Right lobe of liver (tissue), 6 donors: Measurements from ENCODE around the gene DUSP6. TPM values are rescaled to one million over a fixed set of nuclear protein-coding genes. Genes with fewer than 3 reads are reported as not detected.
A peak's percentile ranks its signal among the peaks of the same experiment; 100 is the strongest.

ENCODE experiments used
- ATAC-seq, 4 donors: fragments of 200-7000 bp; cut with Tn5 transposase; one replicate each; pipeline ENCODE4 v1.9.1; 2020; ENCODE audit warnings: mild to moderate bottlenecking in 4 of 4, moderate library complexity in 4 of 4
- DNase-seq, 3 donors: peaks; one replicate each; pipeline ENCODE4 v3.0.0-alpha.2; 2020
- H3K27ac ChIP-seq, 3 donors: fragments of 200-600 bp; one replicate each; pipeline ENCODE4 v1.8.0; 2022
- H3K27me3 ChIP-seq, 2 donors: fragments of 200-600 bp; one replicate each; pipeline ENCODE4 v1.8.0; 2022
- H3K36me3 ChIP-seq, 4 donors: fragments of 200-600 bp; sonication (generic) in 1 of 4; one replicate each; pipeline versions ENCODE4 v1.5.1 to v1.8.0; 2017 to 2022; ENCODE audit warnings: control low read depth in 1 of 4
- H3K4me1 ChIP-seq, 4 donors: fragments of 200-600 bp; sonication (generic) in 1 of 4; one replicate each; pipeline versions ENCODE4 v1.5.1 to v1.8.0; 2017 to 2022; ENCODE audit warnings: control low read depth in 1 of 4
- H3K4me3 ChIP-seq, 3 donors: fragments of 200-600 bp; one replicate each; pipeline ENCODE4 v1.8.0; 2022
- H3K9me3 ChIP-seq, 4 donors: fragments of 200-600 bp; sonication (generic) in 1 of 4; one replicate each; pipeline versions ENCODE4 v1.5.1 to v1.8.0; 2017 to 2022; ENCODE audit warnings: control low read depth in 1 of 4
- POLR2A ChIP-seq: fragments of 450-650 bp; IDR thresholded peaks from one replicate; pipeline ENCODE4 v1.6.1; 2017; ENCODE audit warnings: antibody characterized with exemption, mild to moderate bottlenecking
- WGBS: methylation state at CpG from one replicate; pipeline ENCODE4 v1.1.6; 2018; ENCODE audit warnings: low coverage, low lambda C conversion rate; ENCODE audit not compliant: insufficient coverage; ENCODE audit errors: missing lambda C conversion rate; 5-methylcytosine and 5-hydroxymethylcytosine counted together
- intact Hi-C, 2 donors: fragments of 100-400 bp; cut with DNase I; formaldehyde crosslinking; loops; one replicate each; pipeline versions ENCODE4 v1.11.2 to v1.14.1; 2022
- total RNA-seq, 6 experiments: library from RNA; depleted of rRNA in 2 of 6; stranded (reverse); fragments of >200 nt in 2 of 6; fragmentation: NEBNext Ultra II Directional in 3 of 6; extraction: Animal tissue kit (Norgen Biotek cat#: 25700) in 3 of 6; gene quantifications; one replicate each; pipeline versions ENCODE4 v1.1.0 to v1.2.4, GENCODE V29; 2016 to 2023
- TF ChIP-seq, protein P1 (sequence below), 4 donors: fragments of 200-600 bp in 3 of 4; fragments of 450-650 bp in 1 of 4; IDR thresholded peaks; one replicate each; pipeline versions ENCODE4 v1.5.1 to v1.8.0; 2016 to 2022; ENCODE audit warnings: antibody characterized with exemption in 4 of 4, mild to moderate bottlenecking in 2 of 4
- donor health status: DM: no; HTN: yes; CAD: no.
- donor health status: DM: no; HTN: no; CAD: no.
- donor health status: DM: no; HTN: no; CAD: no.
- donor health status: DM: no; HTN: yes; CAD: no.
- donor health status: DM: no; HTN: yes; CAD: no.

Gene DUSP6
- total RNA-seq, 6 experiments from 2014 or later: 24.3 to 139 (median 50.4) TPM

- H3K4me3 ChIP-seq: no peak overlapping the region
- no peak for ATAC-seq
These were observed 6.9 kb downstream of the DUSP6 start for GRCh38 chr12:89345376-89345775.

DNA sequence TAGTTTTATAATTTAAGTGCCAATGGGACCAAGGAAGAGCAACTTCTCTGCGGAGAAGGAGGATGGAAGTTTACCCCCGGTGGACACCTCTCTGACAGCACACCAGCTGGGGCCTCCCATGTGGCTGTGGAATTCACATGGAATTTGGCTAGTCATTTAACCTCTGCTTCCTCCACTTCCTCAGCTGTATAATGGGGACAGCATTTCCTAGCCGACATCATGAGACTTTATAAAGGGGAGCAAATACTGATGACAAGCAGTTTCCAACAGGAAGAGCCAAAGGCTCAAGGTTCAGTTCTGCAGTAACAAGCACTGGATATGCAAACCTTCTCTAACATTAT, 7.5 kb downstream of the DUSP6 start:
- Histone ChIP-seq H3K27me3 (no peaks in the 10 kb centered on the region), H3K4me1 (peaks cover 0 to 61% (median 22%) of the 10 kb centered on the region in 4 donors), H3K9me3 (no peaks in the 10 kb centered on the region), H3K4me3 (no peak overlapping the region), H3K36me3 (peaks cover 0 to 12% (median 0%) of the 10 kb centered on the region in 4 donors), H3K27ac (peak overlapping the region; percentile 65 to 90 (median 67))
- 32% methylated on average over 3 of the region's 3 CpGs for WGBS
- intact Hi-C loops: no loop called here
- ATAC-seq (peak; percentile 23 to 57 (median 52)), DNase-seq (peak in 1 of 3 donors; percentile 56)
- TF ChIP-seq, protein P1, sequence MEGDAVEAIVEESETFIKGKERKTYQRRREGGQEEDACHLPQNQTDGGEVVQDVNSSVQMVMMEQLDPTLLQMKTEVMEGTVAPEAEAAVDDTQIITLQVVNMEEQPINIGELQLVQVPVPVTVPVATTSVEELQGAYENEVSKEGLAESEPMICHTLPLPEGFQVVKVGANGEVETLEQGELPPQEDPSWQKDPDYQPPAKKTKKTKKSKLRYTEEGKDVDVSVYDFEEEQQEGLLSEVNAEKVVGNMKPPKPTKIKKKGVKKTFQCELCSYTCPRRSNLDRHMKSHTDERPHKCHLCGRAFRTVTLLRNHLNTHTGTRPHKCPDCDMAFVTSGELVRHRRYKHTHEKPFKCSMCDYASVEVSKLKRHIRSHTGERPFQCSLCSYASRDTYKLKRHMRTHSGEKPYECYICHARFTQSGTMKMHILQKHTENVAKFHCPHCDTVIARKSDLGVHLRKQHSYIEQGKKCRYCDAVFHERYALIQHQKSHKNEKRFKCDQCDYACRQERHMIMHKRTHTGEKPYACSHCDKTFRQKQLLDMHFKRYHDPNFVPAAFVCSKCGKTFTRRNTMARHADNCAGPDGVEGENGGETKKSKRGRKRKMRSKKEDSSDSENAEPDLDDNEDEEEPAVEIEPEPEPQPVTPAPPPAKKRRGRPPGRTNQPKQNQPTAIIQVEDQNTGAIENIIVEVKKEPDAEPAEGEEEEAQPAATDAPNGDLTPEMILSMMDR (IDR thresholded peaks at IDR 0.05): no peak
- no peak for TF ChIP-seq POLR2A

More at GRCh38 chr12:89345376-89345775, 6.9 kb downstream of the DUSP6 start:
- WGBS: 50% methylated on average over 3 of the region's 3 CpGs
- Histone ChIP-seq H3K9me3 (no peaks in the 10 kb centered on the region), H3K27me3 (no peaks in the 10 kb centered on the region), H3K36me3 (peaks cover 0 to 12% (median 0%) of the 10 kb centered on the region in 4 donors), H3K4me1 (peaks cover 0 to 61% (median 22%) of the 10 kb centered on the region in 4 donors), H3K27ac (peak overlapping the region; percentile 65 to 90 (median 67))
- no peak for TF ChIP-seq POLR2A
- TF ChIP-seq, protein P1 (IDR thresholded peaks at IDR 0.05): no peak
- no peak for DNase-seq
- intact Hi-C loops: no loop called here

GRCh38 chr12:89344043-89344861, 8.0 kb downstream of the DUSP6 start:
- intact Hi-C loops: no loop called here
- Histone ChIP-seq H3K9me3 (no peaks in the 10 kb centered on the region), H3K4me1 (peaks cover 0 to 59% (median 22%) of the 10 kb centered on the region in 4 donors), H3K27me3 (no peaks in the 10 kb centered on the region), H3K4me3 (peak overlapping the region in 2 of 3 donors; percentile 10 to 20), H3K36me3 (peaks cover 0 to 12% (median 0%) of the 10 kb centered on the region in 4 donors), H3K27ac (peak overlapping the region; percentile 65 to 90 (median 67))
- ATAC-seq: peak; percentile 42 to 75 (median 66)
- TF ChIP-seq POLR2A: no peak
- TF ChIP-seq, protein P1 (IDR thresholded peaks at IDR 0.05): peak in 1 of 4 donors; percentile 2
- DNase-seq: peak in 1 of 3 donors; percentile 65
- 23% methylated on average over 10 of the region's 10 CpGs for WGBS

GRCh38 chr12:89343127-89343526, 9.2 kb downstream of the DUSP6 start:
- Histone ChIP-seq H3K4me3 (peak overlapping the region in 2 of 3 donors; percentile 10 to 20), H3K9me3 (no peaks in the 10 kb centered on the region), H3K36me3 (peaks cover 0 to 1% (median 0%) of the 10 kb centered on the region in 4 donors), H3K27me3 (no peaks in the 10 kb centered on the region), H3K27ac (peak overlapping the region; percentile 65 to 90 (median 67)), H3K4me1 (peaks cover 0 to 48% (median 16%) of the 10 kb centered on the region in 4 donors)
- peak; percentile 89 to 95 (median 91) for DNase-seq
- intact Hi-C loops: no loop called here
- 35% methylated on average over 3 of the region's 3 CpGs for WGBS
- ATAC-seq: peak; percentile 61 to 78 (median 73)
- TF ChIP-seq, protein P1 (IDR thresholded peaks at IDR 0.05): no peak
- TF ChIP-seq POLR2A: peak; percentile 71
